ENCODE measurements around the gene RNF167. TPM values are rescaled to one million over a fixed set of nuclear protein-coding genes. Genes with fewer than 3 reads are reported as not detected.
A peak's percentile ranks its signal among the peaks of the same experiment; 100 is the strongest.

The RNF167 gene
- total and polyA plus RNA-seq, 2 of the 13 experiments (the other 11 are each of a cell fraction or from before 2014, with no cell fraction given), result 44.1 to 45.4 TPM

GRCh38 chr17:4973256-4974114 lies 33.4 kb downstream of the RNF167 start:
- WGBS (ENCODE audit: low lambda C conversion rate), result 97% methylated on average over 7 of the region's 10 CpGs
- intact Hi-C loops (cut with micrococcal nuclease; ENCODE audit: unreplicated experiment), result no loop called here
- no peak for TF ChIP-seq PRPF4 (IDR thresholded peaks at IDR 0.05; ENCODE audit: low read depth, low read length, poor library complexity, severe bottlenecking)
- TF ChIP-seq RBFOX2 (IDR thresholded peaks at IDR 0.05; ENCODE audit: low read depth, low read length), result 0 out of 2 replicates have a peak, but pooled peaks have one; percentile 36
- TF ChIP-seq SMAD9 (CRISPR knock-in tag; IDR thresholded peaks at IDR 0.05), result no peak
- no peak for TF ChIP-seq POLR2AphosphoS2 (IDR thresholded peaks at IDR 0.05; ENCODE audit: low read depth, low read length)
- no peak for TF ChIP-seq SKIL (CRISPR knock-in tag; IDR thresholded peaks at IDR 0.05; ENCODE audit: borderline replicate concordance)
- no peak for TF ChIP-seq ZNF383 (CRISPR knock-in tag; IDR thresholded peaks at IDR 0.05; ENCODE audit: borderline replicate concordance)
- no peak for TF ChIP-seq STAT6 (CRISPR knock-in tag; IDR thresholded peaks at IDR 0.05; ENCODE audit: borderline replicate concordance)
- TF ChIP-seq SRSF9 (IDR thresholded peaks at IDR 0.05; ENCODE audit: borderline replicate concordance, insufficient read depth, low read depth, low read length, poor library complexity, severe bottlenecking), result no peak
- no peak for TF ChIP-seq POGK (CRISPR knock-in tag; conservative IDR thresholded peaks at IDR 0.05)
- no peak for TF ChIP-seq RFXAP (CRISPR knock-in tag; IDR thresholded peaks at IDR 0.05; ENCODE audit: borderline replicate concordance)
- no peak for TF ChIP-seq CREB3 (CRISPR knock-in tag; IDR thresholded peaks at IDR 0.05)
- TF ChIP-seq AGO1 (IDR thresholded peaks at IDR 0.05; ENCODE audit: low read depth, low read length, poor library complexity, severe bottlenecking), result peak; percentile 84
- TF ChIP-seq AGO2 (optimal IDR thresholded peaks at IDR 0.05; ENCODE audit: low read depth, low read length), result peak; percentile 36

More at GRCh38 chr17:4973256-4974114, 33.4 kb downstream of the RNF167 start:
- FAIRE-seq (no peak), DNase-seq (ENCODE audit: low spot score) (no peak), ATAC-seq (no peak)
- Histone ChIP-seq H2AFZ (ENCODE audit: low read length) (no peak overlapping the region), H3K36me3 (replicated peaks in 1 of 2; ENCODE audit: control insufficient read depth in 1 of 2, insufficient read depth in 2 of 2, low read length in 2 of 2) (peaks cover 1 to 19% of the 10 kb centered on the region in 2 experiments), H3K9me3 (ENCODE audit: low read length) (no peaks in the 10 kb centered on the region), H3K4me2 (ENCODE audit: low read depth, low read length) (no peak overlapping the region), H4K20me1 (ENCODE audit: insufficient read depth, low read length) (no peaks in the 10 kb centered on the region), H3K9ac (ENCODE audit: insufficient read depth, low read depth, low read length) (no peak overlapping the region), H3K4me1 (ENCODE audit: insufficient read depth, low read length) (peaks cover 27% of the 10 kb centered on the region), H3K27me3 (ENCODE audit: control insufficient read depth in 1 of 2, insufficient read depth in 2 of 2, low read length in 2 of 2) (no peaks in the 10 kb centered on the region; a peak in 1 of 5 replicates), H3K79me2 (ENCODE audit: insufficient read depth, low read length) (peaks cover 17% of the 10 kb centered on the region), H3K27ac (ENCODE audit: extremely low read length, insufficient read depth, low read length) (no peak overlapping the region), H3K4me3 (replicated peaks in 1 of 3; ENCODE audit: insufficient read depth in 1 of 3, low read depth in 2 of 3, low read length in 3 of 3) (no peak overlapping the region)
- ChIA-PET POLR2A (interaction anchor here (1.0 to 2.6 kb wide), 3 partner anchors 22 to 65 kb away, joined by 3 to 10 read pairs (median 5); partner anchors contain the start of genes ENO3, RNF167 and SLC25A11), CTCF (ENCODE audit: low intra/inter-chr PET ratio, low total read pairs) (no interaction called here)
- in situ Hi-C loops (cut with HindIII; ENCODE audit: extremely low pct_ligation_motif_present, low pct_unique_long_range_greater_than_20kb), result no loop called here
- no TSS peak for BruUV-seq (replicated peaks)

Measured in HepG2 (cell line).